LNCAP (cell line): ENCODE results near the gene CLASRP.

Experiments used
- TF ChIP-seq, protein P1 (sequence below): fragments of 450-650 bp; IDR thresholded peaks from 2 replicates; pipeline ENCODE4 v1.5.1; 2017; ENCODE audit warnings: mild to moderate bottlenecking

CLASRP gene

DNA sequence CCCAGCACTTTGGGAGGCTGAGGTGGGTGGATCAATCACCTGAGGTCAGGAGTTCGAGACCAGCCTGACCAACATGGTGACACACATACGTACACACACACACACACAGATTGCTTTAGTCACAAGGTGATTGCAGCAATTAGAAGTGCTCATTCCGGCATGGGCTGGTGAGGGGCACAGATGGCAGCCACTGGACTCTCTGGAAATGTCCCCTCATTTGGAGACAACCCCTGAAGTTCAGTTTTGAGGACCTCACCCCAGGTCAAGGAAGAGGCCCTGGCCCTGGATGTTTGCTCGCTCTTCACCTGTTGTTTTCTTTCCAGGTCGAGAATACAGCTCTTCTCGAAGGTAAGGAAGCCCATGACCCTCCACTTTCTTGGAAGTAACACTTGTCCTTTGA, 31.4 kb downstream of the CLASRP start:
- TF ChIP-seq, protein P1, sequence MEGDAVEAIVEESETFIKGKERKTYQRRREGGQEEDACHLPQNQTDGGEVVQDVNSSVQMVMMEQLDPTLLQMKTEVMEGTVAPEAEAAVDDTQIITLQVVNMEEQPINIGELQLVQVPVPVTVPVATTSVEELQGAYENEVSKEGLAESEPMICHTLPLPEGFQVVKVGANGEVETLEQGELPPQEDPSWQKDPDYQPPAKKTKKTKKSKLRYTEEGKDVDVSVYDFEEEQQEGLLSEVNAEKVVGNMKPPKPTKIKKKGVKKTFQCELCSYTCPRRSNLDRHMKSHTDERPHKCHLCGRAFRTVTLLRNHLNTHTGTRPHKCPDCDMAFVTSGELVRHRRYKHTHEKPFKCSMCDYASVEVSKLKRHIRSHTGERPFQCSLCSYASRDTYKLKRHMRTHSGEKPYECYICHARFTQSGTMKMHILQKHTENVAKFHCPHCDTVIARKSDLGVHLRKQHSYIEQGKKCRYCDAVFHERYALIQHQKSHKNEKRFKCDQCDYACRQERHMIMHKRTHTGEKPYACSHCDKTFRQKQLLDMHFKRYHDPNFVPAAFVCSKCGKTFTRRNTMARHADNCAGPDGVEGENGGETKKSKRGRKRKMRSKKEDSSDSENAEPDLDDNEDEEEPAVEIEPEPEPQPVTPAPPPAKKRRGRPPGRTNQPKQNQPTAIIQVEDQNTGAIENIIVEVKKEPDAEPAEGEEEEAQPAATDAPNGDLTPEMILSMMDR: no peak

DNA sequence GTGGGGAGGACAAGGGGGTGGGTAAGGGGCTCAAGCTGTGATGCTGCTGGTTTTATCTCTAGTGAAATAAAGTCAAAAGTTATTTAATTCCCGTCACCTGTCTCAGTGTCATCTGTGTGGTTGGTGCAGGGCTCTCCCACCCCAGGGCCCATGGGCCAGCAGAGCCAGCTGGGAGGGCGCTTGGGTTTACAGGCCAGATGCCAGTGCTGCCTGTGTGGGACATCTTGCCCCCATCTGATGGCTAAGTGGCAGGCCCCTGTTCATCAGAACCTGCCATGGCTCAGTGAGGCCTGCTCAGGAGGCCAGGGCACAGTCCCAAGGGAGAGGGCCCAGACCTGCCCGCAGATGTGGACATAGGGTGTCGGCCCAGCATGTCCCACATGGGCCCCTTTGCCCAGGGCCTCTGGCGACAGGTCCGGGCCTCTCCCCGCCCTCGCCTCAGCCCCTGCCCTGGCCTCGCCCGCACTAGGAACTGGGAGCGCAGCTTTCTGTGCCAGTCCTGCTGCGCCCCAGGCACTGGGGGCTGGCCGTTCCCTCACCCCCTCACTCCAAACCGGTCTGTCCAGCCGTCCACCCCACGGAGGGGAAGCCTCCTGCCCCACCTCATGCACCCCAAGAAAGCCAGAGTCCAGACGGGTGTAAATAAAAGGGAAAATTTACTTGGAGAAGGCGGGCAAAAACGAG, 32.2 kb downstream of the CLASRP start:
- TF ChIP-seq, protein P1: no peak

- TF ChIP-seq, protein P1: no peak
These were observed 32.7 kb downstream of the CLASRP start for GRCh38 chr19:45071545-45071938.

DNA sequence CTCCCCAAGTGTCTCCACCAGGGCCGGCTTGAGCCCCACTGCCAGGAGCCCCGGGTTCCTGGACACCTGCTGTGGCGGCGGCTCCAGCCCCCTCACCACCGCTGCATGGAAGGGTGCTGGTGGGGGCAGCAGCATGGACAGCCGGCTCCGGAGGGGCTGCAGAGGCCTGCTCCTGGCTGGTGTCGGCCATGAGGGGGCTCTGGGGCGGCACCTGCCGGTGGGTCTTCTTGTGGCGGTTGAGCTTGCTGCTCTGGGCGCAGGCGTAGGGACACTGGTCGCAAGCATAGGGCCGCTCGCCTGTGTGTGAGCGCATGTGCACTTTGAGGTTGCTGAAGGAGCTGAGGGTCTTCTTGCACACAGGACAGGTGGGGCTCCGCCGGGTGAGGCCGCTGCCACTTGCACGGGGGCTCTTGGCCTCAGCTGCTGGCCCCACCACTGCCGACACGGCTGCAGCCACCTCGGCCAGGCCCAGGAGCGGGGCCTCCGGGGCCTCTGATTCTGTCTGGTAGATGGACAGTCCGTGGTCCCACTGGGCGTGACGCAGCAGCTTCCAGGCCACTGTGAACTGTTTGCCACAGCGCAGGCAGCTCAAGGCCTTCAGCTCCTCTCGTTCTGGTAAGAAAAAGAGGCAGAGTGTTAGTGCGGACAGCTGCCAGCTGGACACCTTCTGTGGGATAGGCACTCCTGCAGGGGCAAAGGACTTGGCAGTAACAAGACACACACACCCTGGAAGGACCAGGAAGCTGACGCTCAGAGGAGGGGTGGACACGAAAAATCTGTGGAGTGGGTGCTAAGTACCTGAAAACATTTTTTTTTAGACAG, 33.3 kb downstream of the CLASRP start:
- TF ChIP-seq, protein P1: no peak

DNA sequence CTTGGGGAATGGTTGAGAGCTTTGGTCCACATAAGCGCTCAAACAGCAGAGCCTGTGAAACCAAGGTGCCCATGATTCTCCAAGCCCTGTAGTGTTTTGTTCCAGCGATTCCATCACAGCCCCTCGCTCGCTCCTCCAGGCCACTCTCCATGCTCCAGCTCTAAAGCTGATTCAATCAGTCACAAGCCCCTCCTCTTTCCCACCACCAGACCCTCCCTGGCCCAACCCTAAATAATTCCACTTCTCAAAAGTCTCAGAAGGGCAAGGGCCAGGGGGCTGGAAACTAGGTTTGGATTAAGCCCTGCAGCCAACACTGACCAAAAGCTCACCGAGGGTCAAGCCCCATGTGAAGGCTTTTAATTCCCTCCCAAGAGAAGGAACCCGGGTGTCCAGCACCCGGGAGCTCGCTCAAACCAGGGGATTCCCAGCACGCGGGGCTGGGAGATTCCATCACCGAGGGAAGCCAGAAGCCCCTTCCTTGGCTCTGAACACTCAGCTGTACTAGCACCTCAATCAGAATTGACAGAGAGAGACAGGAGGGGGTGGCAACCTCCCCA, 36.0 kb downstream of the CLASRP start:
- TF ChIP-seq, protein P1: no peak

DNA sequence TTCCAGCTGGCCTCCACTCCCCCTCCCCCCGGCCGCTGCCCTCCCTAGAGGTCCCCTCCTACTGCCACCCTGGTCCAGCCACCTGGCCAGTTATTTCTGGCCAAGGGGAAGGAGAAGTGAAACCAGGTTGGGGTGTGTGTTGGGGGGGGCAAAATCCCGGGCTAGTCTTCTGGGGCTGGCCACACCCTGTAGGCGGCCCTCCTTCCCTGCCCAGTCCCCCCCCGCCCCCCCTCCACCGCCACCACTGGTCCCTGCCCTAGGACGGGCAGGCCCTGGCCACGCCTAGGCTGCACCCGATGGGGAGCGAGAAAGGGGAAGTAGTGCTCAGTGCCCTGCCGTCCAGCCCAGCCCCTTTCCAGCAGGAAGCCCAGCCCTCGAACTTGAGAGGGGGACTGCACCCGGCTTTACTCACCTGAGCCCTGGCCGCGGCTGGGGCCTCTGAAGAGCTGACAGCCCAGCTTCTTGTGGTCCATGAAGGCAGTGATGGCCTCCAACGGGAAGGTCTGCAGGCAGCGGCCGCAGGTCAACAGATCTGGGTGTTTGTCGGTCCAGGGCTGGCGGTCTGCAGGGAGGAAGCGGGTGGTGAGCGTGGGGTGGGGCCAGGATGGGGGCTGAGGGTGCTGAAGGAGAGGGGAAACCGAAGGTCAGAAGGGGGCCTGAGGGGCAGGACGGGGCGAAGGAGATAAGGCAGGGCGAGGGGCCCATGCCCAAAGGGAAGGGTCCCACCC, 36.6 kb downstream of the CLASRP start:
- TF ChIP-seq, protein P1: no peak
